Spleen (tissue), 7 donors: ENCODE results near the gene MPPED2.

Experiments used
- POLR2AphosphoS5 ChIP-seq, 3 donors: sonication (generic); formaldehyde crosslinking; IDR thresholded peaks; one replicate each; pipeline ENCODE4 v1.5.1; 2017; ENCODE audit warnings: antibody characterized with exemption in 3 of 3
- TF ChIP-seq, protein P1 (sequence below), 11 experiments: fragments of 200-600 bp in 7 of 11; fragments of 450-650 bp in 4 of 11; sonication (generic) in 4 of 11; IDR thresholded peaks in 8 of 11; conservative IDR thresholded peaks in 3 of 11; 1 replicate in 7 of 11; 2 replicates in 4 of 11; pipeline versions ENCODE4 v1.4.0 to v1.8.0; 2016 to 2021; ENCODE audit warnings: antibody characterized with exemption in 11 of 11, inconsistent platforms in 4 of 11, mild to moderate bottlenecking in 1 of 11
- donor health status: DM: no; HTN: no; CAD: no; lungs with moderate emphysema.
- donor health status: DM: no; HTN: no; CAD: no.
- donor health status: DM: no; HTN: no; CAD: no.

DNA sequence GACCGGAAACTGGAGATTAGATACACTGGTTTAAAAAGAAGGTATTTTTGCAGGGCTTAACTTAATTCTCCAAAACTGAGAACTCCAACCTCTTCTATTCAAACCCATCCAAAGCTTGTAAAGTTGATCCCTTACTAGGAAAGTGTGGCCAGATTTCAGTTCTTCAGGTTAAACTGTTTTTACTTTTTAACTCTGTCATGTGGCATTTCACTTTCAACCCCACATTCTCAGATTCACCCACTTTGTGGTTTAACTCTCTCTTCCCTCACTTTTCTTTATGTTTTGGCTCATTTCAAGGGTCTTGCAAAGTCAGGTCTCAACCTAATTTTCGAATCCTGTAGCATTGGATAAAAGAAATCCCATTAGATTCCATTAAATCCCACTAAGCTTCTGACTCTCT is 75.4 kb downstream of the MPPED2 start:
- TF ChIP-seq, protein P1, sequence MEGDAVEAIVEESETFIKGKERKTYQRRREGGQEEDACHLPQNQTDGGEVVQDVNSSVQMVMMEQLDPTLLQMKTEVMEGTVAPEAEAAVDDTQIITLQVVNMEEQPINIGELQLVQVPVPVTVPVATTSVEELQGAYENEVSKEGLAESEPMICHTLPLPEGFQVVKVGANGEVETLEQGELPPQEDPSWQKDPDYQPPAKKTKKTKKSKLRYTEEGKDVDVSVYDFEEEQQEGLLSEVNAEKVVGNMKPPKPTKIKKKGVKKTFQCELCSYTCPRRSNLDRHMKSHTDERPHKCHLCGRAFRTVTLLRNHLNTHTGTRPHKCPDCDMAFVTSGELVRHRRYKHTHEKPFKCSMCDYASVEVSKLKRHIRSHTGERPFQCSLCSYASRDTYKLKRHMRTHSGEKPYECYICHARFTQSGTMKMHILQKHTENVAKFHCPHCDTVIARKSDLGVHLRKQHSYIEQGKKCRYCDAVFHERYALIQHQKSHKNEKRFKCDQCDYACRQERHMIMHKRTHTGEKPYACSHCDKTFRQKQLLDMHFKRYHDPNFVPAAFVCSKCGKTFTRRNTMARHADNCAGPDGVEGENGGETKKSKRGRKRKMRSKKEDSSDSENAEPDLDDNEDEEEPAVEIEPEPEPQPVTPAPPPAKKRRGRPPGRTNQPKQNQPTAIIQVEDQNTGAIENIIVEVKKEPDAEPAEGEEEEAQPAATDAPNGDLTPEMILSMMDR (IDR thresholded peaks at IDR 0.05 in 8 of 11, conservative IDR thresholded peaks at IDR 0.05 in 3 of 11), result no peak
- no peak for TF ChIP-seq POLR2AphosphoS5 (IDR thresholded peaks at IDR 0.05)
